Suprapubic skin (tissue), 4 donors: ENCODE data around the gene MAGI1.

ENCODE experiments used
- POLR2A ChIP-seq, 2 donors: fragments of 450-650 bp; IDR thresholded peaks; one replicate each; pipeline ENCODE4 v1.6.1; 2017; ENCODE audit warnings: antibody characterized with exemption in 2 of 2, mild to moderate bottlenecking in 2 of 2, moderate library complexity in 2 of 2
- POLR2AphosphoS5 ChIP-seq, 3 donors: sonication (generic); formaldehyde crosslinking; IDR thresholded peaks; one replicate each; pipeline ENCODE4 v1.6.1; 2017; ENCODE audit warnings: antibody characterized with exemption in 3 of 3
- TF ChIP-seq, protein P1 (sequence below), 2 donors: fragments of 200-600 bp in 1 of 2; fragments of 450-650 bp in 1 of 2; sonication (generic) in 1 of 2; IDR thresholded peaks; one replicate each; pipeline ENCODE4 v1.5.1; 2016 to 2019; ENCODE audit warnings: antibody characterized with exemption in 2 of 2, mild to moderate bottlenecking in 1 of 2, moderate library complexity in 1 of 2

DNA sequence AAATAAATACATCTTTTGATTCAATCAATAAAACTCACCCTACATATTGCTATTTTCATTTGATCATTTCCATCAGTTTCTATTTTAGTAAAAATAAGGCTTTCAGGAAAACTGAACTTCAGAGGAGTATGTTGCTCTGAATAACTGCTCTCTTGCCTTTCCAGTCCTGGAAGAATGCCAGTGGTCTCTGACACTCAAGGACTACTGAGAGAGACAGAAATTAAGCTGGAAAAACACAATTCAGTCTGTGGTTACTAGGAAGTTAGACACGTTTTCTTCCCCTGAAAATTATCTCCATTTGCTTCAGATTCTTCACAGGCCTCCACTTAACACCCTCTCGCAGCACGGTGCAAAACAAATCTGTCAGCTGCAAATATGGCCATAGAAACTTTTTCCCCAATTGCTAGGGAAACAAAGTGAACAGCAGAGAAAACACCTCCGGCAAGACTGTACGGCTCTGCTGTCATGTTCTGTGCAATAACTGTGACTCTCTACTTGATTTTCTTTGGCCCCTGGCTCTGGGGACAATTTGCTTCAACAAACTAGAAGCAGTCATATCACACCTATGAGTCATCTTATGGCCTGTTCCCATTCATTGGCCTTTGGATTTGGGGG, 353.0 kb downstream of the MAGI1 start:
- TF ChIP-seq, protein P1, sequence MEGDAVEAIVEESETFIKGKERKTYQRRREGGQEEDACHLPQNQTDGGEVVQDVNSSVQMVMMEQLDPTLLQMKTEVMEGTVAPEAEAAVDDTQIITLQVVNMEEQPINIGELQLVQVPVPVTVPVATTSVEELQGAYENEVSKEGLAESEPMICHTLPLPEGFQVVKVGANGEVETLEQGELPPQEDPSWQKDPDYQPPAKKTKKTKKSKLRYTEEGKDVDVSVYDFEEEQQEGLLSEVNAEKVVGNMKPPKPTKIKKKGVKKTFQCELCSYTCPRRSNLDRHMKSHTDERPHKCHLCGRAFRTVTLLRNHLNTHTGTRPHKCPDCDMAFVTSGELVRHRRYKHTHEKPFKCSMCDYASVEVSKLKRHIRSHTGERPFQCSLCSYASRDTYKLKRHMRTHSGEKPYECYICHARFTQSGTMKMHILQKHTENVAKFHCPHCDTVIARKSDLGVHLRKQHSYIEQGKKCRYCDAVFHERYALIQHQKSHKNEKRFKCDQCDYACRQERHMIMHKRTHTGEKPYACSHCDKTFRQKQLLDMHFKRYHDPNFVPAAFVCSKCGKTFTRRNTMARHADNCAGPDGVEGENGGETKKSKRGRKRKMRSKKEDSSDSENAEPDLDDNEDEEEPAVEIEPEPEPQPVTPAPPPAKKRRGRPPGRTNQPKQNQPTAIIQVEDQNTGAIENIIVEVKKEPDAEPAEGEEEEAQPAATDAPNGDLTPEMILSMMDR (IDR thresholded peaks at IDR 0.05) = no peak
- TF ChIP-seq POLR2AphosphoS5 (IDR thresholded peaks at IDR 0.05) (no peak), POLR2A (IDR thresholded peaks at IDR 0.05) (no peak)
